ENCODE measurements around the gene MED22. TPM values are rescaled to one million over a fixed set of nuclear protein-coding genes. Genes with fewer than 3 reads are reported as not detected.

Gene MED22
- total RNA-seq (ENCODE audit: low replicate concordance): 13.8 and 63.1 TPM in 2 replicates

DNA sequence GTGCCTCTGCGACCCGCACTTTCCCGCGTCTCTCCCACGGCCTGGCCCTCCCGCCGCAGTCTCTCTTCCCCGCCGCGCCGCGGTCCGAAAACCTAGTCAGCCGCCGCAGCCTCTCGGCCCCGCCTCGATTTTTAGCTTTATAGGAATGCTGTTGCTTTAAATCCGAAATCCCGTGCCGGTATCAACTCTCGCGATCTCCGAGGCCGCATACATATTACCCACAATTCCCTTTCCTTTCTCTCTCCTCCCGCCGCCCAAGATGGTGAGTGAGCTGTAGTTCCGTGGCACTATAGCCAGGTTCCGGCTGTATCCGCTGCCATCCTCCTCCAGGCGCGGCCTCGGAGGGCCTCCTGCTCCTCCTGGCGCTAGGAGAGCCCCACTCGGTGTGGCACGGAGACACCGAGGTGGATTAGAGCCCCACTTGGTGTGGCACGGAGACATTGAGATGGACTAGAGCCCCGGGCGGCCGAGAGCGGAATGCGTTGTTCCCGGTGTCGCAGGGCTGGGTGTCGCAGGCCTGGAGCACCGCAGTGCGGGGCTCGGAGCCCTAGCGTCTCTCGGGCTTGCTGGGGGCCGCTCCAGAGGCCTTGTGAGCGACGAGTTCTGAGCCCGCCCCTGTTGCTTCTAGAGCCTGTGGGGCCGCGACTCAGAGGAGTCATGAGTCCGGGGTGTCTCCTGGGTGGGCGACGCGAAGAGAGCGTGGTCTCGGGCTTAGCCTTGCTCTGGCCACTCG lies at the start of gene MED22, which contains the start of gene RPL7A:
MED22 (minus strand) TSS at position 147 of the 733 bp plus-strand sequence. CDS start 1,469 bp downstream, outside the sequence.
RPL7A (plus strand) TSS at position 234 of the 733 bp plus-strand sequence; CDS start at position 260, 26 bp downstream.

GRCh38 chr9:133375724-133376654 lies 28.1 kb upstream of the MED22 start, which contains the start of the genes STKLD1 and SURF4:
STKLD1 (plus strand) TSS chr9:133376366; CDS start chr9:133376474, 108 bp downstream.
SURF4 (minus strand) TSS chr9:133376060; CDS start chr9:133375969, 91 bp downstream.

GRCh38 chr9:133356391-133357091 lies 8.6 kb upstream of the MED22 start, which contains the start of the genes SURF1 and SURF2:
SURF1 (minus strand) TSS chr9:133356487; CDS start chr9:133356453, 34 bp downstream.
SURF2 (plus strand) TSS chr9:133356550; CDS start chr9:133356593, 43 bp downstream.

GRCh38 chr9:133335924-133336811 lies 11.8 kb downstream of the MED22 start, which contains the start of gene SURF6:
SURF6 (minus strand) TSS chr9:133336188; CDS start chr9:133336132, 56 bp downstream.

Other genes with a start within 250 kb of the MED22 start
- gene RALGDS, start 226.9 kb downstream of the MED22 start, total RNA-seq (ENCODE audit: low replicate concordance): 18.6 and 22.1 TPM in 2 replicates
- 3.5 and 7.7 TPM in 2 replicates for gene GBGT1, start 184.2 kb downstream of the MED22 start, total RNA-seq (ENCODE audit: low replicate concordance)
- not detected in 2 replicates for gene OBP2B, start 138.9 kb downstream of the MED22 start, total RNA-seq (ENCODE audit: low replicate concordance)
- not detected in 2 replicates for gene ABO, start 72.9 kb downstream of the MED22 start, total RNA-seq (ENCODE audit: low replicate concordance)
- gene SURF6, start 11.9 kb downstream of the MED22 start, total RNA-seq (ENCODE audit: low replicate concordance): 8.1 and 11.0 TPM in 2 replicates
- gene RPL7A, start 87 bp upstream of the MED22 start, total RNA-seq (ENCODE audit: low replicate concordance): 3,249 and 3,613 TPM in 2 replicates
- gene SURF1, start 8.4 kb upstream of the MED22 start, total RNA-seq (ENCODE audit: low replicate concordance): 20.6 and 38.1 TPM in 2 replicates
- 12.9 and 15.6 TPM in 2 replicates for gene SURF2, start 8.4 kb upstream of the MED22 start, total RNA-seq (ENCODE audit: low replicate concordance)
- 512 and 569 TPM in 2 replicates for gene SURF4, start 27.9 kb upstream of the MED22 start, total RNA-seq (ENCODE audit: low replicate concordance)
- gene STKLD1, start 28.2 kb upstream of the MED22 start, total RNA-seq (ENCODE audit: low replicate concordance): 0.35 and 0.75 TPM in 2 replicates
- 17.4 and 27.3 TPM in 2 replicates for gene REXO4, start 69.9 kb upstream of the MED22 start, total RNA-seq (ENCODE audit: low replicate concordance)
- gene ADAMTS13, start 74.2 kb upstream of the MED22 start, total RNA-seq (ENCODE audit: low replicate concordance): 1.8 and 3.5 TPM in 2 replicates
- 8.0 and 9.6 TPM in 2 replicates for gene CACFD1, start 111.8 kb upstream of the MED22 start, total RNA-seq (ENCODE audit: low replicate concordance)
- gene SLC2A6, start 131.0 kb upstream of the MED22 start, total RNA-seq (ENCODE audit: low replicate concordance): 1.9 and 17.8 TPM in 2 replicates
- not detected in 2 replicates for gene MYMK, start 176.8 kb upstream of the MED22 start, total RNA-seq (ENCODE audit: low replicate concordance)
- under 0.01 and 0.12 TPM in 2 replicates for gene ADAMTSL2, start 186.6 kb upstream of the MED22 start, total RNA-seq (ENCODE audit: low replicate concordance)